HG03558 (cell line): ENCODE data around the gene TRAM2.

Source experiments
- ATAC-seq: cut with Tn5 transposase; IDR thresholded peaks from one replicate; pipeline ENCODE4 v1.9.1; 2021; ENCODE audit warnings: moderate number of reproducible peaks; ENCODE audit not compliant: unreplicated experiment; ENCODE audit errors: extremely low read depth

Gene TRAM2

GRCh38 chr6:52534966-52535390 lies 41.9 kb downstream of the TRAM2 start:
- no peak for ATAC-seq

GRCh38 chr6:52534363-52534762 lies 42.5 kb downstream of the TRAM2 start:
- no peak for ATAC-seq

- no peak for ATAC-seq
These were observed 43.4 kb downstream of the TRAM2 start for GRCh38 chr6:52533491-52533890.

- ATAC-seq = no peak
These were observed 44.4 kb downstream of the TRAM2 start for GRCh38 chr6:52532457-52532856.

GRCh38 chr6:52531834-52532233 lies 45.0 kb downstream of the TRAM2 start:
- ATAC-seq = no peak

- ATAC-seq = no peak
These were observed 45.5 kb downstream of the TRAM2 start for GRCh38 chr6:52531396-52531795.

GRCh38 chr6:52530351-52530750 lies 46.5 kb downstream of the TRAM2 start:
- no peak for ATAC-seq

- ATAC-seq = no peak
These were observed 47.5 kb downstream of the TRAM2 start for GRCh38 chr6:52529311-52529710.

GRCh38 chr6:52527436-52527835 lies 49.4 kb downstream of the TRAM2 start:
- no peak for ATAC-seq

GRCh38 chr6:52526634-52527033 lies 50.2 kb downstream of the TRAM2 start:
- no peak for ATAC-seq

GRCh38 chr6:52524918-52525317 lies 51.9 kb downstream of the TRAM2 start:
- no peak for ATAC-seq

- ATAC-seq = no peak
These were observed 53.3 kb downstream of the TRAM2 start for GRCh38 chr6:52523378-52524142.

- no peak for ATAC-seq
These were observed 54.2 kb downstream of the TRAM2 start for GRCh38 chr6:52522655-52523054.

GRCh38 chr6:52522151-52522626 lies 54.7 kb downstream of the TRAM2 start:
- no peak for ATAC-seq

- no peak for ATAC-seq
These were observed 57.2 kb downstream of the TRAM2 start for GRCh38 chr6:52519618-52520017.

- no peak for ATAC-seq
These were observed 58.4 kb downstream of the TRAM2 start for GRCh38 chr6:52518279-52518945.

GRCh38 chr6:52517502-52518278 lies 59.2 kb downstream of the TRAM2 start:
- peak; percentile 95 for ATAC-seq

GRCh38 chr6:52516943-52517342 lies 59.9 kb downstream of the TRAM2 start:
- ATAC-seq = no peak

GRCh38 chr6:52516269-52516668 lies 60.6 kb downstream of the TRAM2 start:
- ATAC-seq = no peak

- no peak for ATAC-seq
These were observed 61.5 kb downstream of the TRAM2 start for GRCh38 chr6:52515219-52515960.
